ENCODE measurements around the gene SPATA21. TPM values are rescaled to one million over a fixed set of nuclear protein-coding genes. Genes with fewer than 3 reads are reported as not detected.
"Not testable (repeated sequence)": the region's sequence is repeated elsewhere in the genome, so short reads cannot be mapped to it uniquely, and the experiment has no call there.

Gene SPATA21
- total RNA-seq, 2 experiments from 2014 or later, result 0.05 TPM; not detected in 1

- peak overlapping the region; percentile 97 for H3K4me3 Mint-ChIP-seq
- H3K4me1 Mint-ChIP-seq, result peaks cover 50% of the 10 kb centered on the region
- H3K9me3 Mint-ChIP-seq, result no peaks in the 10 kb centered on the region
- POLR2A ChIA-PET, result interaction anchor here (0.6 to 10.9 kb wide), 21 partner anchors 11 to 538 kb away, joined by 3 to 109 read pairs (median 6); partner anchors contain the start of genes CPLANE2, FBXO42, NECAP2 and RNU1-1
- H3K27me3 Mint-ChIP-seq, result no peaks in the 10 kb centered on the region
- DNase-seq, result peak; percentile 86
- peaks cover 25% of the 10 kb centered on the region for H3K36me3 Mint-ChIP-seq (ENCODE audit: low read depth)
- H3K27ac Mint-ChIP-seq, result peak overlapping the region; percentile 99
- CTCF ChIA-PET, result interaction anchor here (1.1 to 1.2 kb wide), 2 partner anchors 73 to 150 kb away, joined by 3 to 4 read pairs; partner anchors contain the start of gene NECAP2
These were observed 69.8 kb downstream of the SPATA21 start for GRCh38 chr1:16367258-16367967.

DNA sequence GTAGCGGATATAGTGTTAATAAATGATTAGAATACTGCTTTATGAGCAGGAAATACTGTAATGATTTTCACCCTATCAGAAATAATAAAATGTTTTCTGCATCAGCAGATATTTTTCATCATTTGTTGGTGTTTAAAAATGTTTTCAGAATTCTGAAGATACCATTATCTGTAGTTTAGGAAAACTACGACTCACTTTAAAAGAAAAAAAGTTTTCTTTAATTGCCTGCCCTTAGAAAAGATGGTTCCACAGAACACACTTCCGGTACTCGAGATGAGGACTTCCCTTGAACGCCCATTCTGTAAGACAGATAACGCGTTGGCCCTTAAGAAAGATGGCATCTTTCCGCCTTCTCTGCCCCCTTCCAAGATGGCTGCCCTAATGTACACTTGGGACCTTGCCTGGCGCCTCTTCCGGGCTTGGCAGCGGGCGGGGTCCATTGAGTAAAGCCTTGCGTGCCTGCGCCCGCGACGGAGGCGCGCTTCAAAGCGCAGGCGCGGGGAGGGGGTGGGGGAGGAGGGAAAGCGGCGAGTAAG is 70.4 kb downstream of the SPATA21 start, which contains the start of gene SZRD1:
Gene SZRD1 (plus strand): TSS at position 521 of the 536 bp plus-strand sequence. CDS start 16 bp downstream, outside the sequence.
- Mint-ChIP-seq H3K4me1 (peaks cover 44% of the 10 kb centered on the region), H3K27me3 (no peaks in the 10 kb centered on the region), H3K9me3 (no peaks in the 10 kb centered on the region), H3K27ac (peak within 1 kb of the TSS; percentile 99), H3K4me3 (peak within 1 kb of the TSS; percentile 97), H3K36me3 (ENCODE audit: low read depth) (peaks cover 23% of the 10 kb centered on the region)
- peak; percentile 98 for DNase-seq
- ChIA-PET POLR2A (interaction anchor here (1.5 to 10.9 kb wide), 14 partner anchors 11 to 538 kb away, joined by 3 to 109 read pairs (median 9); partner anchors contain the start of genes CPLANE2, FBXO42, NECAP2 and SPEN), CTCF (interaction anchor here (1.2 to 6.4 kb wide), 3 partner anchors 15 to 160 kb away, joined by 4 to 94 read pairs (median 4); partner anchors contain the start of genes FBXO42 and NECAP2)

DNA sequence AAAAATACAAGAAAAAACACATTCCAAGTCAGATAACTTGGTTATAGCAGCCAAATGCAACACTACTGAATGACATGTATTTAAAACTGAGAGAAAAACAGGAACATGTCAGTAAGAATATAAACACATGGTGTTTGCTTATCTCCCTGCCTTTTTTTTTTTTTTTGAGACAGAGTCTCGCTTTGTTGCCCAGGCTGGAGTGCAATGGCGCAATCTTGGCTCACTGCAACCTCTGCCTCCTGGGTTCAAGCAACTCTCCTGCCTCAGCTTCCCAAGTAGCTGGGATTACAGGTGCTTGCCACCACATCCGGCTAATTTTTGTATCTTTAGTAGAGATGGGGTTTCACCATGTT is 72.1 kb downstream of the SPATA21 start:
- CTCF ChIA-PET, result interaction anchor here (0.5 to 6.4 kb wide), 5 partner anchors 8 to 286 kb away, joined by 3 to 94 read pairs (median 5); partner anchors contain the start of gene FBXO42
- Mint-ChIP-seq H3K4me1 (peaks cover 31% of the 10 kb centered on the region), H3K36me3 (ENCODE audit: low read depth) (peaks cover 19% of the 10 kb centered on the region)
- DNase-seq, H3K27ac Mint-ChIP-seq, H3K9me3 Mint-ChIP-seq, H3K4me3 Mint-ChIP-seq, H3K27me3 Mint-ChIP-seq: not testable (repeated sequence)
- POLR2A ChIA-PET, result interaction anchor here (1.6 to 10.9 kb wide), 5 partner anchors 9 to 148 kb away, joined by 3 to 109 read pairs (median 12); partner anchors contain the start of genes CPLANE2 and FBXO42

GRCh38 chr1:16356867-16357266 is 80.4 kb downstream of the SPATA21 start:
- H3K27me3 Mint-ChIP-seq, result no peaks in the 10 kb centered on the region
- ChIA-PET POLR2A (interaction anchor here (1.9 kb wide), 1 partner anchor 10 kb away, joined by 14 read pairs; the partner anchor contains the start of gene SZRD1), CTCF (no interaction called here)
- no peak for DNase-seq
- no peak overlapping the region for H3K27ac Mint-ChIP-seq
- peaks cover 10% of the 10 kb centered on the region for H3K4me1 Mint-ChIP-seq
- no peaks in the 10 kb centered on the region for H3K9me3 Mint-ChIP-seq
- no peak overlapping the region for H3K4me3 Mint-ChIP-seq
- H3K36me3 Mint-ChIP-seq (ENCODE audit: low read depth), result no peaks in the 10 kb centered on the region

- peaks cover 13% of the 10 kb centered on the region for H3K36me3 Mint-ChIP-seq (ENCODE audit: low read depth)
- no peak for DNase-seq
- H3K4me3 Mint-ChIP-seq, result no peak overlapping the region
- CTCF ChIA-PET, result interaction anchor here (0.9 to 8.4 kb wide), 4 partner anchors 8 to 86 kb away, joined by 3 to 94 read pairs (median 4); partner anchors contain the start of gene NECAP2
- H3K4me1 Mint-ChIP-seq, result peaks cover 27% of the 10 kb centered on the region
- no peaks in the 10 kb centered on the region for H3K9me3 Mint-ChIP-seq
- H3K27ac Mint-ChIP-seq, result no peak overlapping the region
- no peaks in the 10 kb centered on the region for H3K27me3 Mint-ChIP-seq
- POLR2A ChIA-PET, result no interaction called here
These were observed 82.6 kb downstream of the SPATA21 start for GRCh38 chr1:16354619-16355018.

DNA sequence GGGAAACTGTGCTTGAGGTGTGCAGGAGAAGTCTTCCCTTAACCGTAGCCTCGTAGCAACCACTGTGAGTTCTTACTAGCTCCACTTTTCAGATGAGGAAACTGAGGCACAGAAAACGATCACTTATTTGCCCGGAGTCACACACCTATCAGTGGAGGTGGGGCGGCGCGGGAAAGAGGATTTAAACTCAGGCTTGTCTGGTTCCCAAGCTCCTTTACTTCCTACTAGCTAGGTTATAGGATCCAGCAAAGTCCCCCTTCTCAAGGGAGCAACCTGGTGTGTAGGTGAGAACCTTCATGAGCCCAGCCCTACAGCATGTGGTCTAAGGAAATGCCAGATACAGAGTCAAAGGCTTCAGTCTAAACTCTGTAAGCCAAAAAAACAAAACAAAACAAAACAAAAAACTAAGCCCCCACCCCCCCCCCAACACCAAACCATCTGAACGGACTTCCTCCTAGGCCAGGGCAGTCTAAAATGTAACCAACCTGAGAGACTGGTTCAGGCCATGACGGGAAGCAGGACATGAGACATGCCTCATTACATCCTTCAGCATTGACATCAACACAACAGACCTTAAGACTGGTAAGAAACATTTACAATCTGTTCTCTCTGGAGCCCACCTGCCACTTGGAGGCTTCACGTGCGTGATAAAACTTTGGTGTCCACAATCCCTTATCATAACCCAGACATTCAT is 84.2 kb downstream of the SPATA21 start:
- POLR2A ChIA-PET, result interaction anchor here (0.5 to 2.9 kb wide), 13 partner anchors 15 to 519 kb away, joined by 3 to 109 read pairs (median 4); partner anchors contain the start of genes NECAP2, SPEN, SZRD1 and ZBTB17
- peaks cover 30% of the 10 kb centered on the region for H3K4me1 Mint-ChIP-seq

DNA sequence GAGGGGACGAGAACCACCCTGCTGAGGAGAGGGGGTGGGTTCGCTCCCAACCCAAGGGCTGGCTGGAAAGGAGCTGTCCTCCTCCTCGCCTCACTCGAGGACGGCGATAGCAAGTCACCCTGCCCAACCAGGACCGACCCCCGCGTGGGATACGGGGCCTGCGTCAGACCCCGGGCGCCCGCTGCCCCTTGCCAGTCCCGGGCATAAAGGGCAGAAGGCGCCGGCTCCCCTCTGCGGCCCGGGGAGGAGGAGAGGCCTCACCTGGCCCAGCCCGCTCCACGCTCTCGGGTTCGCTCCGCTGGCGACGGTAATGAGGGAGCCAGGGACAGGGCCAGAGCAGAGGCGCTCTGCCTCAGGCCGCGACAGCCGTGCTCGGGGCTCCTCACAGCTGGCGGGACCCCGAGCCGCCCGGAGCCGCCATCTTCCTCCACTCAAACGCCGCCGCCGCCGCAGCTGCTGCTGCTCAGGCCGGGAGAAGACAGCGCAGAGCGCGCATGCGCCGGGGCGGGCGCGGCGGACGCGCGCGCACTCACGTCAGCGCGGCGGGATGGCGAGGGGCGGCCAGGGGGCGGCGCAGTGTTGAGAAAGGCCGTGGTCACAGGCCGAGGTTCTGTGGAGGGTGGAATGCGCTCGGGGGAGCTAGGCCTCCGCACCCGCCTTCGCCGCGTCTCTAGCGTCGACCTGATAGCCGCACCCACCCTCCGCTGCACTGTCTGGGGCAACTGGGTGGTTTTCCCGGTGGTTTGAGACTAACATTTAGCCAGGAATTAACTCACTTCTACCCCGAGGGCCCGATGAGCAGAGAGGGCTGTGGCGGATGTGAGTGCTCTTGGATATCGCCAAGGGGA is 85.0 kb downstream of the SPATA21 start, which contains the start of gene FBXO42:
Gene FBXO42 (minus strand): TSS at position 487 of the 848 bp plus-strand sequence. CDS start 37,062 bp downstream, outside the sequence.
- Mint-ChIP-seq H3K27ac (peak within 1 kb of the TSS; percentile 91), H3K36me3 (ENCODE audit: low read depth) (peaks cover 13% of the 10 kb centered on the region), H3K4me3 (peak within 1 kb of the TSS; percentile 86), H3K4me1 (peaks cover 31% of the 10 kb centered on the region), H3K9me3 (no peaks in the 10 kb centered on the region), H3K27me3 (no peaks in the 10 kb centered on the region)
- ChIA-PET CTCF (interaction anchor here (0.9 to 8.4 kb wide), 11 partner anchors 8 to 273 kb away, joined by 3 to 94 read pairs (median 4); no protein-coding TSS in a partner anchor), POLR2A (interaction anchor here (0.5 to 2.9 kb wide), 13 partner anchors 15 to 518 kb away, joined by 3 to 109 read pairs (median 4); partner anchors contain the start of genes NECAP2, SPEN, SZRD1 and ZBTB17)
- DNase-seq, result peak; percentile 94

More for the DNA sequence above, 84.2 kb downstream of the SPATA21 start:
- Mint-ChIP-seq H3K27ac (peak overlapping the region; percentile 91), H3K9me3 (no peaks in the 10 kb centered on the region), H3K4me3 (peak overlapping the region; percentile 86), H3K36me3 (ENCODE audit: low read depth) (peaks cover 13% of the 10 kb centered on the region), H3K27me3 (no peaks in the 10 kb centered on the region)
- no peak for DNase-seq
- CTCF ChIA-PET, result interaction anchor here (0.9 to 8.4 kb wide), 11 partner anchors 9 to 274 kb away, joined by 3 to 94 read pairs (median 4); no protein-coding TSS in a partner anchor

DNA sequence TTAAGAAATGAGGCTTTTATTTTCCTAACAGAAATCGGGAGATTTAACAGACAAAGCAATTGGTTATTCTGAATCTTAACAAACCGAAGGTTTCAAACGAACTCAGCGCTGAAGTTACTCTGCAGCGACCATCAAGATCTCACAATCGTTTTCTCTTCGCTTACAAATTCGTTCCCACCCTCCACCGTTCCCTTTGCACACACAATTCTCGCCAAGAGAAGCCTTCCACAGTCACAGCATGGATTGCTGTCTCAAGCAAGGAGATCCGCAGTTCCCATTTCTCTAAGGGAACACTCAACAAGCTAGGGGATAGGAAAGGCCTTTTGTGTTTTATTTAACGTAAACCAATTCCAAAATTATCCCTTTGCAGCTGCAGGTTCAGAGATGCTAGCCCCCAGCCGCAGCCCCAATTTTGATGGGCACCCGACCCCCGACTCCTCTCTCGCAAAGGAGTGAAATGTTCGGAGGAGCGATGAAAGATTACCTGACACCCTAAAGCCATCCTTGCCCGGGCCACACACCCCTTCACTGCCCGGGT is 85.7 kb downstream of the SPATA21 start:
- peaks cover 31% of the 10 kb centered on the region for H3K4me1 Mint-ChIP-seq
- H3K27me3 Mint-ChIP-seq, result no peaks in the 10 kb centered on the region
- ChIA-PET POLR2A (interaction anchor here (1.0 to 2.9 kb wide), 11 partner anchors 15 to 517 kb away, joined by 3 to 109 read pairs (median 5); partner anchors contain the start of genes NECAP2, SPEN, SZRD1 and ZBTB17), CTCF (interaction anchor here (0.5 to 8.4 kb wide), 12 partner anchors 7 to 272 kb away, joined by 3 to 94 read pairs (median 4); no protein-coding TSS in a partner anchor)
- peak overlapping the region; percentile 91 for H3K27ac Mint-ChIP-seq
- H3K36me3 Mint-ChIP-seq (ENCODE audit: low read depth), result peaks cover 13% of the 10 kb centered on the region
- no peak for DNase-seq
- H3K9me3 Mint-ChIP-seq, result no peaks in the 10 kb centered on the region
- peak overlapping the region; percentile 86 for H3K4me3 Mint-ChIP-seq

DNA sequence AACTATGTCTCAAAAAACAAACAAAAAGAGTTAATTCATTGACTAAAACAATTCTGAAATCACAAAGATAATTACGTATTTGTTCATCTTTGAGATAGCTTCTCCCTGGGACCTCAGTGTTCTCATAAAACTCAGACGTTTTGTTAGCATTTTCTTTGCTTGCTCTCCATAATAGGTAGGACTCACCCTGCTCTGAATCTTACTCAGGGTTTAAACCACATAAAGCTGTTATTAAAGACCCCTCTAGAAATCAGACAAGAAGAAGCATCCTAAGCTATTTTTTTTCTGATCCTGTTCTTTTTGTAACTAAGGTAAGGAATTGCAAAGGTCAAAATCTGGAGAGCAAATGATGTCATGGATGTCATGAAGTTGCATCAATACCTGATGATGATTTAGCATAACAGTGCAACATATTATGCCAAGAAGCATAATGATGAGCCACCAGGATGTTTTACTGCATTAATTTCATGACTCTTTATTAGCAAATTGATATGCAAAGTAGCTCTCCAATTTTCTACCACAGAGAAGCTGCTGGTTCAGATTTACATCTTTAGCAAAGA is 87.3 kb downstream of the SPATA21 start:
- Mint-ChIP-seq H3K27ac (no peak overlapping the region), H3K4me1 (peaks cover 32% of the 10 kb centered on the region), H3K27me3 (no peaks in the 10 kb centered on the region), H3K9me3 (no peaks in the 10 kb centered on the region), H3K4me3 (no peak overlapping the region), H3K36me3 (ENCODE audit: low read depth) (peaks cover 16% of the 10 kb centered on the region)
- no peak for DNase-seq
- POLR2A ChIA-PET, result interaction anchor here (1.0 to 2.4 kb wide), 3 partner anchors 14 to 22 kb away, joined by 3 to 8 read pairs (median 3); no protein-coding TSS in a partner anchor
- CTCF ChIA-PET, result interaction anchor here (0.7 to 8.4 kb wide), 2 partner anchors 14 to 1207 kb away, joined by 3 to 94 read pairs; no protein-coding TSS in a partner anchor

Measured in activated CD4-positive, alpha-beta memory T cell treated with anti-CD3 and anti-CD28 coated beads, Interleukin-2, amount 10 ng/mL, durations not matched to agents 7 days and 5 days (primary cell).